Right kidney (tissue), 1 donor: ENCODE data around the gene RNF180.
"Not testable (repeated sequence)": the region's sequence is repeated elsewhere in the genome, so short reads cannot be mapped to it uniquely, and the experiment has no call there.

ENCODE experiments used
- DNase-seq: peaks from one replicate; pipeline ENCODE4 v3.0.0-alpha.2; 2016

Gene RNF180

GRCh38 chr5:64384765-64385164 lies 219.1 kb downstream of the RNF180 start:
- DNase-seq = no peak

DNA sequence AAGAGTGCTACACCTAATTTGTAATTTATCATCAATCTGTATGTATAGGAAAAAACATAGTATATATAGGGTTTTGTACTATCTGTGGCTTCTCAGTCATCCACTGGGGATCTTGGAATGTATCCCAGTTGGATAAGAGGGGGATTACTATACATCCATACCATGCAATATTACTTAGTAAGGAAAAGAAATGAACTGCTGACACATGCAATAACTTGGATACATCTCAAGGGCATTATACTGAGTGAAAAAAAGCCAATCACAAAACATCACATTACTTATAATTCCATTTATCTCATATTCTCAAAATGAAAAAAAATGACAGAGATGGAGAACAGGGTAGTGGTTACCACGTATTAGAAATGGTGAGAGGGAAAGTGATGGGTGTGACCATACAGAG lies 231.9 kb downstream of the RNF180 start:
- DNase-seq = no peak

GRCh38 chr5:64398735-64399134 lies 233.1 kb downstream of the RNF180 start:
- DNase-seq = not testable (repeated sequence)

DNA sequence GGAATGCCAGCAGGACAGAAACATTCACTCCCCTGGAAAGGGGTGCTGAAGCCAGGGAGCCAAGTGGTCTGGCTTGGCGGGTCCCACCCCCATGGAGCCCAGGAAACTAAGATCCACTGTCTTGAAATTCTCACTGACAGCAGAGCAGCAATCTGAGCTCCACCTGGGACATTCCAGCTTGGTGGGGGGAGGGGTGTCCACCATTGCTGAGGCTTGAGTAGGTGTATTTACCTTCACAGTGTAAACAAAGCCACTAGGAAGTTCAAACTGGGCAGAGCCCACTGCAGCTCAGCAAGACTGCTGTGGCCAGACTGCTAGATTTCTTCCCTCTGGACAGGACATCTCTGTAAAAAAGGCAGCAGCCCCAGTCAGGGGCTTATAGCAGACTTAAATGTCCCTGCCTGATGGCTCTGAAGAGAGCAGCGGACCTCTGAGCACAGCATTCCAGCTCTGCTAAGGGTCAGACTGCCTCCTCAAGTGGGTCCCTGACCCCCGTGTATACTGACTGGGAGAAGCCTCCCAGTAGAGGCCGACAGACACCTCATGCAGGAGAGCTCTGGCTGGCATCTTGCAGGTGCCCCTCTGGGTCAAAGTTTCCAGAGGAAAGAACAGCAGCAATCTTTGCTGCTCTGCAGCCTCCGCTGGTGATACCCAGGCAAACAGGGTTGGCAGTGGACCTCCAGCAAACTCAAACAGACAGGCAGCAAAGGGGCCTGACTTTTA lies 241.6 kb downstream of the RNF180 start:
- DNase-seq = not testable (repeated sequence)

DNA sequence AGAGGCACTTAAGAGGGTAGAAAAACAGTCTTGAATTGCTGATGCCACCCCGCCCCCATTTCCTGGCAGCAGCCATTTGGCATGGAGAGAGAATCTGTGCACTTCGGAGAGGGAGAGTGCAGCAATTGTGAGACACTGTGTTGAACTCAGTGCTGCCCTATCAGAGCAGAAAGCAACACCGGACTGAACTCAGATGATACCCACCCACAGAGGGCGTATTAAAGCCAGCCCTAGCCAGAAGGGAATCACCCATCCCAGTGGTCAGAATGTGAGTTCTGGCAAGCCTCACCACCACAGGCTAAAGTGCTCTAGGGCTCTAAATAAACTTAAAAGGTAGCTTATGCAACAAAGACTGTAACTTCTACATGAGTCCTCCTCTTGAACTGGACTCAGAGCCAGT lies 251.7 kb downstream of the RNF180 start:
- DNase-seq = no peak

DNA sequence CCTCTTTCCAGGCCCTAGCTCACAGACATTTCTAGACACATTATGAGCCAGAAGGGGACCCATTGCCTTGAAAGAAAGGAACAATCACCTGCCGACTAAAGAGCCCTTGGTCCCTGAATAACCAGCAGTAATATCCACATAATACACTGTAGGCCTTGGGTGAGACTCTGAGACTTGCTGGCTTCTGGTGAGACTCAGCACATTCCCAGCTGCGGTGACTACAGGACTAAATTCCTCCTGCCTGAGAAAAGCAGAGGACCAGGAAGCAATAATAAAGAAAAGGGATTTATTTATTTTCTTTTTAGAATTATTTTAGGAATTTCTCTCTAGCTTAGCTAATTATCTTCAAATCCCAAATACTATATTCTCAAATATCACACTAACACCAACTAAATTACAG lies 252.4 kb downstream of the RNF180 start:
- no peak for DNase-seq
